MCF 10A (cell line): ENCODE measurements around the gene CLIC1. TPM values are rescaled to one million over a fixed set of nuclear protein-coding genes. Genes with fewer than 3 reads are reported as not detected.

ENCODE experiments used
- BruUV-seq: library from RNA; stranded (reverse); fragments of 400-500 nt; replicated peaks from 2 replicates; lab custom pipeline; 2021; lab: Mats Ljungman, UMichigan
- CTCF ChIA-PET: fragments of 300-600 bp; sonication (Branson Sonifier 250); formaldehyde crosslinking; extraction: SDS; loops from one replicate; lab custom pipeline; 2021; ENCODE audit warnings: antibody characterized with exemption, inconsistent platforms; lab: Yijun Ruan, JAX
- POLR2A ChIA-PET: fragments of 300-600, 350-650 bp; sonication (Branson Sonifier 250); formaldehyde crosslinking; extraction: SDS; loops from one replicate; lab custom pipeline; 2020; ENCODE audit warnings: antibody characterized with exemption, inconsistent platforms; lab: Yijun Ruan, JAX
- DNase-seq: peaks from one replicate; pipeline ENCODE4 v3.0.0-alpha.2; 2018; ENCODE audit not compliant: unreplicated experiment
- H3K27ac Mint-ChIP-seq: one replicate; pipeline ENCODE4 v1.8.0; 2022; ENCODE audit warnings: mild to moderate bottlenecking, low read depth, mixed read lengths; ENCODE audit not compliant: unreplicated experiment
- H3K27me3 Mint-ChIP-seq: one replicate; pipeline ENCODE4 v1.8.0; 2022; ENCODE audit warnings: mixed read lengths; ENCODE audit not compliant: insufficient read depth, unreplicated experiment
- H3K36me3 Mint-ChIP-seq: one replicate; pipeline ENCODE4 v1.8.0; 2022; ENCODE audit warnings: mild to moderate bottlenecking, moderate library complexity, mixed read lengths; ENCODE audit not compliant: insufficient read depth, unreplicated experiment
- H3K4me1 Mint-ChIP-seq: one replicate; pipeline ENCODE4 v1.8.0; 2022; ENCODE audit warnings: mixed read lengths; ENCODE audit not compliant: insufficient read depth, unreplicated experiment
- H3K4me3 Mint-ChIP-seq: one replicate; pipeline ENCODE4 v1.8.0; 2022; ENCODE audit warnings: mild to moderate bottlenecking, moderate library complexity, mixed read lengths; ENCODE audit not compliant: unreplicated experiment
- H3K9me3 Mint-ChIP-seq: one replicate; pipeline ENCODE4 v1.8.0; 2022; ENCODE audit warnings: mixed read lengths; ENCODE audit not compliant: unreplicated experiment
- CTCF ChIP-seq: fragments of 200-600 bp; IDR thresholded peaks from one replicate; pipeline ENCODE4 v1.8.0; 2022; ENCODE audit warnings: antibody characterized with exemption, mild to moderate bottlenecking; ENCODE audit not compliant: unreplicated experiment
- intact Hi-C: fragments of 100-400 bp; cut with micrococcal nuclease; formaldehyde crosslinking; loops from 2 replicates; pipeline ENCODE4 v1.14.1; 2022
- total RNA-seq: library from RNA; stranded (reverse); gene quantifications from 2 replicates; pipeline ENCODE4 v1.2.3, GENCODE V29; 2022

CLIC1 gene
- total RNA-seq, 1 experiment from 2014 or later = 511 TPM

- no peak overlapping the region for H3K27ac Mint-ChIP-seq
- intact Hi-C loops = no loop called here
- CTCF ChIA-PET = no interaction called here
- BruUV-seq = no TSS peak
- no peak for TF ChIP-seq CTCF
- H3K36me3 Mint-ChIP-seq = peaks cover 7% of the 10 kb centered on the region
- no peak overlapping the region for H3K4me3 Mint-ChIP-seq
- peaks cover 27% of the 10 kb centered on the region for H3K4me1 Mint-ChIP-seq
- H3K27me3 Mint-ChIP-seq = no peaks in the 10 kb centered on the region
- POLR2A ChIA-PET = no interaction called here
- DNase-seq = no peak
- H3K9me3 Mint-ChIP-seq = no peaks in the 10 kb centered on the region
These were observed 6.6 kb upstream of the CLIC1 start for GRCh38 chr6:31742894-31743293.

- no peaks in the 10 kb centered on the region for H3K9me3 Mint-ChIP-seq
- CTCF ChIA-PET = interaction anchor here (0.7 to 1.2 kb wide), 2 partner anchors 50 to 307 kb away, joined by 4 read pairs; no protein-coding TSS in a partner anchor
- H3K4me3 Mint-ChIP-seq = peak overlapping the region; percentile 9
- peaks cover 35% of the 10 kb centered on the region for H3K4me1 Mint-ChIP-seq
- peaks cover 4% of the 10 kb centered on the region for H3K36me3 Mint-ChIP-seq
- POLR2A ChIA-PET = interaction anchor here (0.7 to 1.7 kb wide), 4 partner anchors 9 to 81 kb away, joined by 3 to 6 read pairs (median 4); no protein-coding TSS in a partner anchor
- no peak overlapping the region for H3K27ac Mint-ChIP-seq
- TF ChIP-seq CTCF = no peak
- DNase-seq = no peak
- no TSS peak for BruUV-seq
- intact Hi-C loops = no loop called here
- no peaks in the 10 kb centered on the region for H3K27me3 Mint-ChIP-seq
These were observed 5.5 kb upstream of the CLIC1 start for GRCh38 chr6:31741815-31742214.

- intact Hi-C loops = no loop called here
- ChIA-PET POLR2A (interaction anchor here (0.6 to 7.0 kb wide), 28 partner anchors 9 to 1536 kb away, joined by 3 to 90 read pairs (median 6); partner anchors contain the start of genes ABHD16A, B3GALT4, BAG6 and C6orf47), CTCF (interaction anchor here (0.7 to 1.6 kb wide), 4 partner anchors 10 to 51 kb away, joined by 4 to 7 read pairs (median 4); no protein-coding TSS in a partner anchor)
- no peaks in the 10 kb centered on the region for H3K9me3 Mint-ChIP-seq
- no peaks in the 10 kb centered on the region for H3K27me3 Mint-ChIP-seq
- DNase-seq = no peak
- no peak for TF ChIP-seq CTCF
- no TSS peak for BruUV-seq
- peak overlapping the region; percentile 88 for H3K4me3 Mint-ChIP-seq
- H3K36me3 Mint-ChIP-seq = peaks cover 4% of the 10 kb centered on the region
- peaks cover 40% of the 10 kb centered on the region for H3K4me1 Mint-ChIP-seq
- H3K27ac Mint-ChIP-seq = peak overlapping the region; percentile 81
These were observed 4.3 kb upstream of the CLIC1 start for GRCh38 chr6:31740397-31741223.
